ENCODE results near the gene DGKH.
"Not testable (repeated sequence)": the region's sequence is repeated elsewhere in the genome, so short reads cannot be mapped to it uniquely, and the experiment has no call there.

DGKH gene

GRCh38 chr13:42113478-42113877, 65.0 kb downstream of the DGKH start:
- no peak for DNase-seq

DNA sequence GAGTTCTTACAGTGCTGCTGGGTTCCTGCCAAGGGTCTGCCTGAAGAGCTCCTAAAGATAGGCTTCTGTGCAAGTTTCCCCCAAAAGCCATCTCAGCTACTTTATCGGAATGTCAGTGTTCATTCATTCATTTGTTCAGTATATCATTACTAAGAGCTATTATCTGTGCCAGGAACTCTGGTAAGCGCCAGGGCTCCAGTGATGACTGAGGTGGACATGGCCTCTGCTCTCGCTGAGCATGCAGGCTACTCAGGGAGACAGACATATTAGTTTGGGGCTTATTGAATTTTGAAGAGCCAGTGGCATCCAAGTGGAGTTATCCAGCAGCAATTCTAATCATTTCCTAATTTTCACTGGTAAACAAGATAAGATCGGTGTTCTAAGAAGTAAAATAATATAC, 65.8 kb downstream of the DGKH start:
- DNase-seq: no peak

- DNase-seq: no peak
These were observed 66.5 kb downstream of the DGKH start for GRCh38 chr13:42114912-42115311.

DNA sequence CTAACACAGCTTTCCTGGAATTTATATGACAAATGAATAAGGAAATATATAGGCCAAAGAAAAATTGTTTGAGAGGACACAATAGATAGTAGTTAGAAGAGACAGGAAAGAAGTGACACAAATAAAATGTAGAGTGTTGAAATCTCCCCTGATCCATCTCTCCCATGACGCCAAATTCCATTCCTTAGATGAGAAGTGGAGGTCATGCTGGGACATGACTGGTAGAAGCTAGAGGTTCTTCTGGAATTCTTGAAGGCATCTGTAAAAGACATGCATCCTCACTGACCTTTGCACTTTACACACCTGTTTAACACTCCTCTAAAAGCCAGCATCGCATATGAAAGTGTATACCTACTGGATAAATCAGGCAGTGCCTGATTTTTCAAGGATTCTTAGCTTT, 67.8 kb downstream of the DGKH start:
- no peak for DNase-seq

- DNase-seq: no peak
These were observed 70.6 kb downstream of the DGKH start for GRCh38 chr13:42119041-42119440.

- peak; percentile 38 for DNase-seq
These were observed 71.4 kb downstream of the DGKH start for GRCh38 chr13:42119875-42120274.

- no peak for DNase-seq
These were observed 75.2 kb downstream of the DGKH start for GRCh38 chr13:42123600-42123999.

- DNase-seq: no peak
These were observed 76.6 kb downstream of the DGKH start for GRCh38 chr13:42125046-42125445.

GRCh38 chr13:42127047-42127446, 78.6 kb downstream of the DGKH start:
- no peak for DNase-seq

DNA sequence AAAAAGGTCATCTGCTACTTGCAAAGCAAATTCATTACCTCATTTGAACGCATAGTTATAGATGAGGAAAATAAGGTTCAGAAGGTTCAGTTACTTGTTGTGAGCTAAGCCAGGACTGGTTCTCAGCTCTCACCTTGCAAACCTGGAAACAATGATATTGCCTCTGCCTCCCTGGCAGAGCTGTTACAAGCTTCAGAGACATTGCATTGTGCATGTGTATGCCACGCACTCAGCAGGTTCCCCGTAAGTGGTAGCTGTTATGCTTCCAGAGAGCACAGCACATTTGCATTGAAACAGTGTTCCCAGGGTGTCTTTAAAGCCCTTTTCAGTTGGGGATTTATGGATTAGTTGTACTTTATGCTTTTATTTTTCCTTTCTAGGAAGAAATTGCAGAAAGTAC, 80.6 kb downstream of the DGKH start:
- DNase-seq: no peak

DNA sequence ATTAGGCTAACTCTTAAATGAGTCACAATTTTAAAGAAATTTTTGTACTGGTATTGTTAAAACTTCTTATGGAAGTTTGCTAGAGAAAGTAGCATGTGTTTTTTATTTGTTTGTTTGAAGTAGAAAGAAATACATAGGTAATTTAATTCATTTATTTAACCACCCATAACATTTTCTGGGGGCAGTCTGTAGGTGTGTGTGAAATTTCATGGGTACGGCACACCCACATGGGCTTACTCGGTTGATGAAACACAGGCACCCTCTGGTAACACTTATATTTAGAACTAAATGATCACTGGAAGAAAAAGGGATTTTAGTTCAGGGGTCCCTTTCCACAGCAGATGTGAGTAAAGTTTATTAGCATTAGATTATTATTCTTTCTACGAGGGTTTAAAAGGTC, 88.1 kb downstream of the DGKH start:
- DNase-seq: no peak

- no peak for DNase-seq
These were observed 89.5 kb downstream of the DGKH start for GRCh38 chr13:42137856-42138537.

GRCh38 chr13:42140494-42140893, 92.0 kb downstream of the DGKH start:
- DNase-seq: no peak

DNA sequence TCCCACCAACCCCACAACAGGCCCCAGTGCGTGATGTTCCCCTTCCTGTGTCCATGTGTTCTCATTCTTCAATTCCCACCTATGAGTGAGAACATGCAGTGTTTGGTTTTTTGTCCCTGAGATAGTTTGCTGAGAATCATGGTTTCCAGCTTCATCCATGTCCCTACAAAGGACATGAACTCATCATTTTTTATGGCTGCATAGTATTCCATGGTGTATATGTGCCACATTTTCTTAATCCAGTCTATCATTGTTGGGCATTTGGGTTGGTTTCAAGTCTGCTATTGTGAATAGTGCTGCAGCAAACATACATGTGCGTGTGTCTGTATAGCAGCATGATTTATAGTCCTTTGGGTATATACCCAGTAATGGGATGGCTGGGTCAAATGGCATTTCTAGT, 92.6 kb downstream of the DGKH start:
- DNase-seq: not testable (repeated sequence)

GRCh38 chr13:42146359-42146758, 97.9 kb downstream of the DGKH start:
- no peak for DNase-seq

- no peak for DNase-seq
These were observed 100.1 kb downstream of the DGKH start for GRCh38 chr13:42148538-42148937.

GRCh38 chr13:42149136-42149535, 100.7 kb downstream of the DGKH start:
- DNase-seq: no peak

DNA sequence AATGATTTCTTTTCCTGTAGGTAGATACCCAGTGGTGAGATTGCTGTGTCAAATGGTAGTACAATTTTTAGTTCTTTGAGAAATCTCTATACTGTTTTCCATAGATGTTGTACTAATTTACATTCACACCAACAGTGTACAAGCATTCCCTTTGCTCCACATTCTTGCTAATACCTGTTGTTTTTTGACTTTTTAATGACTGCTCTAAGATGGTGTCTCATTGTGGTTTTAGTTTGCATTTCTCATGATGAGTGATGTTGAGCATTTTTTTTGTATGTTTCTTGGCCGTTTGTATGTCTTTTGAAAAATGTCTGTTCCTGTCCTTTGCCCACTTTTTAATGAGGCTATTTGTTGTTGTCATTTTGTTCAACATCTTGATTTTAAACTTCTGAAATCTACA, 103.3 kb downstream of the DGKH start:
- no peak for DNase-seq

DNA sequence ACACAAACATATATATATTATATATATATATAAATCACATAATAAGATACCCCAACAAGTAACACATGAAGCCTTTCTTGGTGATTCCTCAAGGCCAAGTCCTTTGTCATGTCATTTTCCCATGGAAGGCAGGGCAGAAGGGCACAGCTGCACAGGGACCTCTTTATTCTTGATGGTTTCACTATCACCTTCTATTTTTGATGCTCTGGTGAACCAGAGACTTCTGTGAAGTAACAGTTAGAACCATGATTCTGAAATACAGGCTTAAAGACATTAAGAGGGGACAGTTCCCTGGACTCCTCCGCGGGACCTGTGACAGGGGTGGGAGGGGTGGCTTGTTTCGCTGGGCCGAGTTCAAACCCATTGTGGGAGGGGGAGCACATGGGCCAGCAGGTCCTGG, 104.0 kb downstream of the DGKH start:
- no peak for DNase-seq

GRCh38 chr13:42153199-42154113, 105.0 kb downstream of the DGKH start:
- DNase-seq: no peak

GRCh38 chr13:42155251-42155650, 106.8 kb downstream of the DGKH start:
- DNase-seq: no peak

DNA sequence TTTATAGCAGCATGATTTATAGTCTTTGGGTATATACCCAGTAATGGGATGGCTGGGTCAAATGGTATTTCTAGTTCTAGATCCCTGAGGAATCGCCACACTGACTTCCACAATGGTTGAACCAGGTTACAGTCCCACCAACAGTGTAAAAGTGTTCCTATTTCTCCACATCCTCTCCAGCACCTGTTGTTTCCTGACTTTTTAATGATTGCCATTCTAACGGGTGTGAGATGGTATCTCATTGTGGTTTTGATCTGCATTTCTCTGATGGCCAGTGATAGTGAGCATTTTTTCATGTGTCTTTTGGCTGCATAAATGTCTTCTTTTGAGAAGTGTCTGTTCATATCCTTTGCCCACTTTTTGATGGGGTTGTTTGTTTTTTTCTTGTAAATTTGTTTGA, 114.9 kb downstream of the DGKH start:
- DNase-seq: not testable (repeated sequence)

DNA sequence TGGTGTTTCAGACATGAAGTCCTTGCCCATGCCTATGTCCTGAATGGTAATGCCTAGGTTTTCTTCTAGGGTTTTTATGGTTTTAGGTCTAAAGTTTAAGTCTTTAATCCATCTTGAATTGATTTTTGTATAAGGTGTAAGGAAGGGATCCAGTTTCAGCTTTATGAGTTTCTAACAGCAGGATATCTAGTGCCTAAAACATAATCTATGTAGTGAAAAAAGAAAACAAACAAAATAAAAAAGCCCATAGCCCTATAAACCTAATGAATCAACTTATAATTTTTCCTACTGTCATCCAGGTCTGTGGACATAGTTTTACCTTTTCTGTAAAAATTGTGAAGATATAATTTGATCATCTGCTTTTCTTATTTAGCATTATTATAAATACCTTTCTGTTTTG, 115.5 kb downstream of the DGKH start:
- DNase-seq: not testable (repeated sequence)

GRCh38 chr13:42164557-42165125, 116.2 kb downstream of the DGKH start:
- DNase-seq: no peak
